PC-9 (cell line): ENCODE measurements around the gene TMEM174. TPM values are rescaled to one million over a fixed set of nuclear protein-coding genes. Genes with fewer than 3 reads are reported as not detected.

Experiments
- BruUV-seq: library from RNA; stranded (reverse); fragments of 400-500 nt; replicated peaks from 2 replicates; lab custom pipeline; 2021; lab: Mats Ljungman, UMichigan
- CTCF ChIA-PET: fragments of 300-600 bp; sonication (Branson Sonifier 250); formaldehyde crosslinking; loops from one replicate; lab custom pipeline; 2022; ENCODE audit warnings: antibody characterized with exemption; lab: Charles Lee
- POLR2A ChIA-PET: fragments of 300-600 bp; sonication (Branson Sonifier 250); formaldehyde crosslinking; loops from one replicate; lab custom pipeline; 2022; ENCODE audit warnings: antibody characterized with exemption; ENCODE audit not compliant: unreplicated experiment; lab: Charles Lee
- DNase-seq, 2 experiments: peaks; one replicate each; pipeline versions ENCODE4 v3.0.0 to v3.0.0-alpha.2; 2015 to 2022; ENCODE audit warnings: mixed read lengths in 1 of 2
- H2AFZ ChIP-seq: fragments of 200-600 bp; sonication (generic); 2 replicates; pipeline ENCODE4 v1.8.1; 2017; ENCODE audit warnings: antibody characterized with exemption
- H3F3A ChIP-seq: fragments of 200-600 bp; sonication (generic); 2 replicates; pipeline ENCODE4 v1.8.1; 2017; ENCODE audit warnings: antibody characterized with exemption, mild to moderate bottlenecking, low read depth; ENCODE audit not compliant: insufficient read depth
- H3K27ac ChIP-seq: fragments of 200-600 bp; sonication (generic); 2 replicates; pipeline ENCODE4 v1.6.1; 2016; ENCODE audit warnings: mixed run types
- H3K27me3 ChIP-seq: fragments of 200-600 bp; sonication (generic); 2 replicates; pipeline ENCODE4 v1.6.1; 2016; ENCODE audit warnings: low read depth, mixed run types; ENCODE audit not compliant: insufficient read depth
- H3K36me3 ChIP-seq: fragments of 200-600 bp; sonication (generic); 2 replicates; pipeline ENCODE4 v1.6.1; 2016; ENCODE audit warnings: low read depth, mixed run types
- H3K4me1 ChIP-seq: fragments of 200-600 bp; sonication (generic); replicated peaks from 2 replicates; pipeline ENCODE4 v1.6.1; 2016; ENCODE audit warnings: mixed run types; ENCODE audit not compliant: insufficient read depth
- H3K4me2 ChIP-seq: fragments of 200-600 bp; sonication (generic); 2 replicates; pipeline ENCODE4 v1.6.1; 2017; ENCODE audit warnings: mixed run types
- H3K4me3 ChIP-seq: fragments of 200-600 bp; sonication (generic); 2 replicates; pipeline ENCODE4 v1.6.1; 2016; ENCODE audit warnings: mixed run types
- H3K79me2 ChIP-seq: fragments of 200-600 bp; sonication (generic); 2 replicates; pipeline ENCODE4 v1.6.1; 2017; ENCODE audit warnings: low read depth, mixed run types
- H3K9me2 ChIP-seq: fragments of 200-600 bp; sonication (generic); 2 replicates; pipeline ENCODE4 v1.8.1; 2017; ENCODE audit warnings: mild to moderate bottlenecking; ENCODE audit not compliant: insufficient read depth
- H3K9me3 ChIP-seq: fragments of 200-600 bp; sonication (generic); 2 replicates; pipeline ENCODE4 v1.8.1; 2016; ENCODE audit warnings: low read depth; ENCODE audit not compliant: insufficient read depth
- H4K20me1 ChIP-seq: fragments of 200-600 bp; sonication (generic); 2 replicates; pipeline ENCODE4 v1.8.1; 2017; ENCODE audit not compliant: insufficient read depth
- EZH2 ChIP-seq: fragments of 200-600 bp; sonication (generic); IDR thresholded peaks from 2 replicates; pipeline ENCODE4 v1.8.0; 2017; ENCODE audit warnings: antibody characterized with exemption, low read depth
- intact Hi-C: fragments of 100-400 bp; cut with micrococcal nuclease; formaldehyde crosslinking; loops from one replicate; pipeline ENCODE4 v1.10.0; 2022; ENCODE audit not compliant: unreplicated experiment
- total RNA-seq: library from RNA; stranded (reverse); gene quantifications from 2 replicates; pipeline ENCODE4 v1.2.3, GENCODE V29; 2021
- TF ChIP-seq, protein P1 (sequence below): fragments of 200-600 bp; sonication (generic); conservative IDR thresholded peaks from 2 replicates; pipeline ENCODE4 v1.6.1; 2017; ENCODE audit warnings: mixed run types, antibody characterized with exemption, mild to moderate bottlenecking, moderate library complexity

TMEM174 gene
- total RNA-seq, 1 experiment from 2014 or later: not detected

DNA sequence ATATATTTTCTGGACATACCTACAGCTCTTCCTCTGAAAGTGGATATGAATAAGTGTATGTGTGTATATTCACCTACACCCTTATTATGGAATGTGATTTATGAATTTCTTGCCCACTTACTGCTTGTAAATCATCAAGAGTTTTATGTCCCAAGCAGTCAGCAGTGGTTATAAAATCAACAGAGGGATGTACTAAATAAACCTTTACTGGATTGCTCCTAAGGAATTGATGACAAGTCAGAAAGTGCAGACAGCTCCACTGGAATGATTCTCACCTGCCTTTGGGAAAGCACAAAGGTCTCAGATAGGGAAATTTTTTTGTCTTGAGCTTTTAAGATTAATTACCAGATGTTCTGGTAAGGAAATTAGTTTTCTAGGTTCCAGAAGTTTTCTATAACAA lies 9.3 kb downstream of the TMEM174 start:
- Histone ChIP-seq H3K36me3 (no peaks in the 10 kb centered on the region), H3K4me1 (no peaks in the 10 kb centered on the region), H3K9me3 (no peaks in the 10 kb centered on the region; the same call in none of the 2 replicates), H3K27ac (no peak overlapping the region), H3K27me3 (no peaks in the 10 kb centered on the region), H3K79me2 (no peaks in the 10 kb centered on the region), H2AFZ (no peak overlapping the region), H4K20me1 (no peaks in the 10 kb centered on the region), H3F3A (no peaks in the 10 kb centered on the region), H3K4me2 (no peak overlapping the region), H3K9me2 (no peaks in the 10 kb centered on the region; the same call in 1 of the 2 replicates), H3K4me3 (no peak overlapping the region)
- TF ChIP-seq, protein P1, sequence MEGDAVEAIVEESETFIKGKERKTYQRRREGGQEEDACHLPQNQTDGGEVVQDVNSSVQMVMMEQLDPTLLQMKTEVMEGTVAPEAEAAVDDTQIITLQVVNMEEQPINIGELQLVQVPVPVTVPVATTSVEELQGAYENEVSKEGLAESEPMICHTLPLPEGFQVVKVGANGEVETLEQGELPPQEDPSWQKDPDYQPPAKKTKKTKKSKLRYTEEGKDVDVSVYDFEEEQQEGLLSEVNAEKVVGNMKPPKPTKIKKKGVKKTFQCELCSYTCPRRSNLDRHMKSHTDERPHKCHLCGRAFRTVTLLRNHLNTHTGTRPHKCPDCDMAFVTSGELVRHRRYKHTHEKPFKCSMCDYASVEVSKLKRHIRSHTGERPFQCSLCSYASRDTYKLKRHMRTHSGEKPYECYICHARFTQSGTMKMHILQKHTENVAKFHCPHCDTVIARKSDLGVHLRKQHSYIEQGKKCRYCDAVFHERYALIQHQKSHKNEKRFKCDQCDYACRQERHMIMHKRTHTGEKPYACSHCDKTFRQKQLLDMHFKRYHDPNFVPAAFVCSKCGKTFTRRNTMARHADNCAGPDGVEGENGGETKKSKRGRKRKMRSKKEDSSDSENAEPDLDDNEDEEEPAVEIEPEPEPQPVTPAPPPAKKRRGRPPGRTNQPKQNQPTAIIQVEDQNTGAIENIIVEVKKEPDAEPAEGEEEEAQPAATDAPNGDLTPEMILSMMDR: no peak
- TF ChIP-seq EZH2: no peak
- no peak for DNase-seq
- POLR2A ChIA-PET: no interaction called here
- intact Hi-C loops: no loop called here
- CTCF ChIA-PET: no interaction called here
- no TSS peak for BruUV-seq

GRCh38 chr5:73183000-73183399 lies 10.0 kb downstream of the TMEM174 start:
- H3K9me2 ChIP-seq: no peaks in the 10 kb centered on the region; the same call in 1 of the 2 replicates
- no peaks in the 10 kb centered on the region for H3K27me3 ChIP-seq
- intact Hi-C loops: no loop called here
- BruUV-seq: no TSS peak
- no peaks in the 10 kb centered on the region; the same call in none of the 2 replicates for H3K9me3 ChIP-seq
- H3K36me3 ChIP-seq: no peaks in the 10 kb centered on the region
- POLR2A ChIA-PET: no interaction called here
- TF ChIP-seq EZH2: no peak
- TF ChIP-seq, protein P1: no peak
- H3K4me1 ChIP-seq: no peaks in the 10 kb centered on the region
- CTCF ChIA-PET: no interaction called here
- H4K20me1 ChIP-seq: no peaks in the 10 kb centered on the region
- no peaks in the 10 kb centered on the region for H3K79me2 ChIP-seq
- H3F3A ChIP-seq: no peaks in the 10 kb centered on the region
- H3K4me3 ChIP-seq: no peak overlapping the region
- H3K27ac ChIP-seq: no peak overlapping the region
- no peak overlapping the region for H3K4me2 ChIP-seq
- no peak overlapping the region for H2AFZ ChIP-seq
- DNase-seq: no peak

GRCh38 chr5:73183481-73183891 lies 10.5 kb downstream of the TMEM174 start:
- Histone ChIP-seq H3K9me2 (no peaks in the 10 kb centered on the region; the same call in 1 of the 2 replicates), H3K4me2 (no peak overlapping the region), H4K20me1 (no peaks in the 10 kb centered on the region), H3K4me1 (no peaks in the 10 kb centered on the region), H2AFZ (no peak overlapping the region), H3K79me2 (no peaks in the 10 kb centered on the region), H3F3A (no peaks in the 10 kb centered on the region), H3K4me3 (no peak overlapping the region), H3K27me3 (no peaks in the 10 kb centered on the region), H3K9me3 (no peaks in the 10 kb centered on the region; the same call in none of the 2 replicates), H3K27ac (no peak overlapping the region), H3K36me3 (no peaks in the 10 kb centered on the region)
- POLR2A ChIA-PET: interaction anchor here (0.6 kb wide), 1 partner anchor 840 kb away, joined by 9 read pairs; no protein-coding TSS in a partner anchor
- no peak for TF ChIP-seq EZH2
- TF ChIP-seq, protein P1: no peak
- BruUV-seq: no TSS peak
- intact Hi-C loops: no loop called here
- CTCF ChIA-PET: no interaction called here
- no peak for DNase-seq
